SK-N-MC (cell line): ENCODE data around the gene SLC1A3.

ENCODE experiments used
- DNase-seq: peaks from one replicate; pipeline ENCODE4 v3.0.0-alpha.2; 2011; ENCODE audit warnings: low read depth, low spot score
- H3K27ac ChIP-seq: fragments of 200-600 bp; sonication (generic); 2 replicates; pipeline ENCODE4 v1.5.1; 2016; ENCODE audit warnings: mixed run types
- H3K36me3 ChIP-seq: fragments of 200-600 bp; sonication (generic); 2 replicates; pipeline ENCODE4 v1.6.1; 2017; ENCODE audit warnings: antibody characterized with exemption, low read length, mixed read lengths; ENCODE audit not compliant: insufficient read depth
- H3K4me3 ChIP-seq: fragments of 200-600 bp; sonication (generic); 2 replicates; pipeline ENCODE4 v1.5.1; 2016
- H3K9ac ChIP-seq: fragments of 200-600 bp; sonication (generic); 2 replicates; pipeline ENCODE4 v1.8.0; 2017; ENCODE audit warnings: mixed run types, mixed read lengths; ENCODE audit not compliant: insufficient read length
- H3K9me3 ChIP-seq: fragments of 200-600 bp; sonication (generic); 2 replicates; pipeline ENCODE4 v1.6.1; 2017; ENCODE audit warnings: low read depth, mild to moderate bottlenecking, antibody characterized with exemption, low read length, moderate library complexity, mixed read lengths
- EZH2 ChIP-seq: fragments of 200-600 bp; sonication (generic); IDR thresholded peaks from one replicate; pipeline ENCODE4 v1.6.1; 2017; ENCODE audit warnings: antibody characterized with exemption
- FOXP2 ChIP-seq: optimal IDR thresholded peaks from 2 replicates; pipeline ENCODE3; 2011; ENCODE audit warnings: mild to moderate bottlenecking, moderate library complexity; ENCODE audit not compliant: insufficient read depth; ENCODE audit errors: extremely low read length, control extremely low read depth
- POLR2AphosphoS5 ChIP-seq: IDR thresholded peaks from 2 replicates; pipeline ENCODE4 v1.6.1; 2012; ENCODE audit warnings: mild to moderate bottlenecking, low read depth, low read length, borderline replicate concordance

SLC1A3 gene

GRCh38 chr5:36675282-36675681 lies 68.9 kb downstream of the SLC1A3 start:
- TF ChIP-seq FOXP2 (no peak), EZH2 (no peak), POLR2AphosphoS5 (no peak)
- Histone ChIP-seq H3K27ac (peak overlapping the region; percentile 78; the same call in 1 of the 2 replicates), H3K9me3 (no peaks in the 10 kb centered on the region), H3K9ac (no peak overlapping the region), H3K4me3 (no peak overlapping the region), H3K36me3 (peaks cover 8% of the 10 kb centered on the region; the same call in 1 of the 2 replicates)
- DNase-seq = no peak

GRCh38 chr5:36679221-36679989 lies 73.0 kb downstream of the SLC1A3 start:
- H3K9ac ChIP-seq = no peak overlapping the region
- no peak for TF ChIP-seq FOXP2
- TF ChIP-seq POLR2AphosphoS5 = no peak
- no peak for TF ChIP-seq EZH2
- no peak overlapping the region for H3K4me3 ChIP-seq
- H3K27ac ChIP-seq = no peak overlapping the region
- H3K36me3 ChIP-seq = 0 out of 2 replicates have a peak, but pooled peaks cover 3% of the 10 kb centered on the region
- DNase-seq = no peak
- H3K9me3 ChIP-seq = no peaks in the 10 kb centered on the region

- Histone ChIP-seq H3K4me3 (no peak overlapping the region), H3K9me3 (no peaks in the 10 kb centered on the region), H3K36me3 (0 out of 2 replicates have a peak, but pooled peaks cover 3% of the 10 kb centered on the region), H3K9ac (no peak overlapping the region), H3K27ac (no peak overlapping the region)
- no peak for TF ChIP-seq EZH2
- TF ChIP-seq POLR2AphosphoS5 = no peak
- TF ChIP-seq FOXP2 = no peak
- no peak for DNase-seq
Observed at GRCh38 chr5:36680066-36680465, 73.7 kb downstream of the SLC1A3 start.

GRCh38 chr5:36681711-36682110 lies 75.3 kb downstream of the SLC1A3 start:
- TF ChIP-seq POLR2AphosphoS5 = no peak
- TF ChIP-seq EZH2 = no peak
- Histone ChIP-seq H3K36me3 (0 out of 2 replicates have a peak, but pooled peaks cover 3% of the 10 kb centered on the region), H3K27ac (no peak overlapping the region), H3K4me3 (no peak overlapping the region), H3K9me3 (no peaks in the 10 kb centered on the region), H3K9ac (no peak overlapping the region)
- DNase-seq = no peak

GRCh38 chr5:36682499-36682898 lies 76.1 kb downstream of the SLC1A3 start:
- H3K36me3 ChIP-seq = no peaks in the 10 kb centered on the region
- no peak overlapping the region for H3K27ac ChIP-seq
- DNase-seq = no peak
- no peak overlapping the region for H3K4me3 ChIP-seq
- no peaks in the 10 kb centered on the region for H3K9me3 ChIP-seq
- TF ChIP-seq FOXP2 (no peak), POLR2AphosphoS5 (no peak), EZH2 (no peak)
- H3K9ac ChIP-seq = no peak overlapping the region

- no peak overlapping the region for H3K27ac ChIP-seq
- TF ChIP-seq EZH2 (no peak), FOXP2 (peak; percentile 97), POLR2AphosphoS5 (no peak; the same call in 1 of the 2 replicates)
- no peak overlapping the region for H3K4me3 ChIP-seq
- no peaks in the 10 kb centered on the region for H3K9me3 ChIP-seq
- no peaks in the 10 kb centered on the region for H3K36me3 ChIP-seq
- no peak overlapping the region for H3K9ac ChIP-seq
- no peak for DNase-seq
Observed at GRCh38 chr5:36683821-36684434, 77.5 kb downstream of the SLC1A3 start.

- no peak overlapping the region for H3K4me3 ChIP-seq
- TF ChIP-seq POLR2AphosphoS5 (no peak), FOXP2 (no peak), EZH2 (no peak)
- H3K27ac ChIP-seq = no peak overlapping the region
- DNase-seq = peak; percentile 69
- no peaks in the 10 kb centered on the region for H3K36me3 ChIP-seq
- H3K9ac ChIP-seq = no peak overlapping the region
- no peaks in the 10 kb centered on the region for H3K9me3 ChIP-seq
Observed at GRCh38 chr5:36685631-36686288, 79.4 kb downstream of the SLC1A3 start.

- H3K9me3 ChIP-seq = no peaks in the 10 kb centered on the region
- DNase-seq = no peak
- no peak overlapping the region for H3K27ac ChIP-seq
- TF ChIP-seq EZH2 = no peak
- TF ChIP-seq POLR2AphosphoS5 = no peak
- TF ChIP-seq FOXP2 = no peak
- H3K9ac ChIP-seq = no peak overlapping the region
- no peaks in the 10 kb centered on the region for H3K36me3 ChIP-seq
- no peak overlapping the region for H3K4me3 ChIP-seq
Observed at GRCh38 chr5:36686881-36687280, 80.5 kb downstream of the SLC1A3 start.
